GM18870 (cell line): ENCODE data around the gene ATOSA.

Source experiments
- ATAC-seq: cut with Tn5 transposase; IDR thresholded peaks from one replicate; pipeline ENCODE4 v1.9.1; 2021; ENCODE audit warnings: moderate library complexity; ENCODE audit not compliant: unreplicated experiment

The ATOSA gene, protein sequence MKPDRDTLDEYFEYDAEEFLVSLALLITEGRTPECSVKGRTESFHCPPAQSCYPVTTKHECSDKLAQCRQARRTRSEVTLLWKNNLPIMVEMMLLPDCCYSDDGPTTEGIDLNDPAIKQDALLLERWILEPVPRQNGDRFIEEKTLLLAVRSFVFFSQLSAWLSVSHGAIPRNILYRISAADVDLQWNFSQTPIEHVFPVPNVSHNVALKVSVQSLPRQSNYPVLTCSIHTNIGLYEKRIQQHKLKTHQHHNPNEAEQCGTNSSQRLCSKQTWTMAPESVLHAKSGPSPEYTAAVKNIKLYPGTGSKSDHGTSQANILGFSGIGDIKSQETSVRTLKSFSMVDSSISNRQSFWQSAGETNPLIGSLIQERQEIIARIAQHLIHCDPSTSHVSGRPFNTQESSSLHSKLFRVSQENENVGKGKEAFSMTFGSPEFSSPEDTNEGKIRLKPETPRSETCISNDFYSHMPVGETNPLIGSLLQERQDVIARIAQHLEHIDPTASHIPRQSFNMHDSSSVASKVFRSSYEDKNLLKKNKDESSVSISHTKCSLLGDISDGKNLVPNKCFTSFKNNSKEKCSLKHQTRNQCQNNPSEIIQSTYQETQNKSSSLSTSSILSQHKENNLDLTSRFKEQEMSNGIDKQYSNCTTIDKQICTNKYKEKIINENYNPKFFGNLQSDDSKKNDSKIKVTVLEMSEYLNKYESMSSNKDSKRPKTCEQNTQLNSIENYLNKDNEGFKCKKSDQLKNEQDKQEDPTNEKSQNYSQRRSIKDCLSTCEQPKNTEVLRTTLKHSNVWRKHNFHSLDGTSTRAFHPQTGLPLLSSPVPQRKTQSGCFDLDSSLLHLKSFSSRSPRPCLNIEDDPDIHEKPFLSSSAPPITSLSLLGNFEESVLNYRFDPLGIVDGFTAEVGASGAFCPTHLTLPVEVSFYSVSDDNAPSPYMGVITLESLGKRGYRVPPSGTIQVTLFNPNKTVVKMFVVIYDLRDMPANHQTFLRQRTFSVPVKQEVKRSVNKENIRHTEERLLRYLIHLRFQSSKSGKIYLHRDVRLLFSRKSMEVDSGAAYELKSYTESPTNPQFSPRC

DNA sequence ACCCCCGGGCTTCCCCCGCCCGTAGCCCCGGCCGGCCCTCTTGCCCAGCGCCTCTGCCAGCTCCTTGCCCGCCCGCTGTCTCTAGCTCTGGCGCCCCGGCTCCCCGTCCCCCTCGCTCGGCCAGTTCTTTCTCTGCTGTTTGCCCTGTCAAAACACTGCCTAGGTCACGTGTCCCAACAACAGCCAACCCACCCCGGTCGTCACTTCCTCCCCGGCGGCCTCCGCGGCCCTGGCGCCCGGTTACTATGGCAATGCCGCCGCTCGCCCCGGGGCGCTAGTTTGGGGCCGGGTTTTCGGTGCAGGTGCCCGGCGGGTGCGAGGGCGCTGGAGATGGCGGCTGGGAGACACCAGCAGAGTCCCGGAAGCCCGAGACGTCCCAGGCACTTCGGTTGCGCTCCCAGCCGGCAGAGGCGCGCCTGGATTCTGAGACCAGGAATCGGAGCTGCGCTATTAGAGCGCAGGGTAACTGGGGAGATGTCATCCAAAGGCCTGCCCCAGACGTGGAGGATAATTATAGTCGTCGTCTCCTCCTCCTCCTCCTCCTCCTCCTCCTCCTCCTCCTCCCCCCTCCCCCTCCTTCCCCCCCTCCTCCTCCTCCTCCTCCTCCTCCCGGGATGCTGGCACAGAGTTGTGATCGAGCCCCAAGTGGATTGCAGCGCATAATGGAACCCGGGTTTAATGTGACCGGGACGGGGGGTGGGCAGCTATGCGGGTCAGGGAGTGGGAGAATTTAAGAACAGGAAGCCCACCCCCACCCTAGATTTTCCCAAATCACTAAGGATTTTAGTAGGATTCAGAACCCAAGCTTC, at the start of gene ATOSA:
Gene ATOSA (minus strand): TSS at position 157 of the 809 bp plus-strand sequence. CDS start 1,367 bp downstream, outside the sequence.
- ATAC-seq, result peak; percentile 42

DNA sequence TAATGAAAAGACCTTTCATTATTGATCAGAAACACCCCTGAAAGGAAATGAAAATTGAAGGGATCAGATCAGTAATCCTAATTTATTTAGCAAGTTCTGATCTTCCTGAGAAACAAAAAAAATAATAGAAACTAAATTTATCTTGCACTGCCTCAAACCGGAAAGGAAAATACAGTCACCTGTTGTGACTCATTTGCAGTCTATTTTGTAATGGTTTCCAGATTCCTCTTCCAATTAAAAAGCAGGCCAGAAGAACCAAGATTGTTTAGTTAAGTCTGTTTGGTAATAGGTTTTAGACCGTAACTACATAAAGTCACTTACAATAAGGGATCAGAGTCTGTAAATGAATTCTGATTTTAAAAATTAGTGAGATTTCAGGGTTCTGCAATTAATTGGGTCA, 49.7 kb upstream of the ATOSA start:
- ATAC-seq, result no peak

DNA sequence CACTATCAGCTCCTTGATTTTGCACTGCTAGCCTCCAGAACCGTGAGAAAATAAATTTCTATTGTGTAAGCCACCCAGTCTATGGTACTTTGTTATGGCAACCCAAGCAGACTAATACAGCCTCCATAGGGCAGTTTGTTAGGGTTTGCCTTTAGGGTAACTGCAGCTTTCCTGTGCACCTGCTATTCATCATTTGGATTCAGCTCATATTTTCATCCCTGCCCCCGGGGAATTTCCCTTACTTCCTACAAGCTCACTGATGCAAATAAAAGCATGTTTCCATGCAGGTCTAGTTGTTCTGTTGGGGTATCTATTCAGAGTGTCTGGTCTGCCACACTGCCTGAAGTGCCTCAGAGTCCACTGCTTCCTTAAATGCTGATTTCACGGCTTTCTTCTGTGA, 48.6 kb upstream of the ATOSA start:
- no peak for ATAC-seq

DNA sequence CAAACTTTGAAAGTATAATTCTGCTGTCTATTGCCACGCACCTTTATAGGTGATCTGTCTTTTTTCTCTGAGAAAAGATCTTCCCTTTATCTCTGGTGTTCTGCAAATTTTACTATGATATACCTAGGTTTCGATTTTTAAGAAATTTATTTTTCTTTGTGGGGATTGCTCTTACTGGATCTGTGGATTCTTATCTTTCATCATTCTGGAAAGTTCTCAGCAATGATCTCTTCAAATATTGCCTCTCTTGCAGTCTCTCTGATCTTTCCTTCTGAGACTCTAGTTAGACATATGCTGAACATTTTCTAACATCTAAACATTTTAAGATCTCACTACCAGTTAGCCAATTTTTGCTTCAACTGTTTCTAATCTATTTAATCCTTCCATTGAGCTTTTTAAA, 47.0 kb upstream of the ATOSA start:
- ATAC-seq, result no peak

DNA sequence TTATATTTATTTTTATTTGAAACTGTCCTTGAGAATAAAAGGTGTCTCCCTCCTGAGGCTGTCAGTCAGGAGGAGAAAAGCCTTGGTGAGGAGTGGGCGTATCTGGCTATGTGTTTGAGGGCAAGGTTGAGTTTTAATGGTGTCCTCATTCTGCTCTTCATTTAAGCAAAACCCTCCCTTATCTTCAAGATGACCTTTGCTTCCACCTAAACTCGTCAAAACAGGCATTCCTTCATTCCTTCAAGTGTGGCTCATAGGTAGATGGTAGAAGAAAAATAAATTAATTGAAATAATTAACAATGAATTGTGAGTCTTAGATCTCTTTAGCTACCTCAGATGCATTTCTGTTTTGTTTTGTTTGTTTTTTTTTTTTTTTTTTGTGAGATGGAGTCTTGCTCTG, 39.4 kb upstream of the ATOSA start:
- no peak for ATAC-seq

DNA sequence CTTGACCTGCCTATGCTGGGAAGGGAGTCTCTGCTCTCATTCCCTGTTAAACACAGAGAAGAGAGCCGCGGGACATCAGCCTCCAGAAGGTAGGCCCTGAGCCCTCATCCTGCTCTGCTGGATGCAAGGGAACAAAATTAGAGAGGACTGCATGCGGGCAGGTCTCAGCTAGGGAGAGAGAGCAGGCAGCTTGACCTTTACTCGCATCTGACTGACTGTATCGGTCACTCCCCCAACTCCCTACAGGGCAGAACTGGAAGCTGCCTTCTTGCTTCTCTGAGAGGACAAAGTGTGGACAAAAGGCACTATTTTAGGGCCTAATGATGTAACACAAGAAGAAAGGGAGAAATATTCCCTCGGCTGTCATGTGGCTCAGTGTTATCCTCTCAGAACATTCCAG, 38.7 kb upstream of the ATOSA start:
- no peak for ATAC-seq

DNA sequence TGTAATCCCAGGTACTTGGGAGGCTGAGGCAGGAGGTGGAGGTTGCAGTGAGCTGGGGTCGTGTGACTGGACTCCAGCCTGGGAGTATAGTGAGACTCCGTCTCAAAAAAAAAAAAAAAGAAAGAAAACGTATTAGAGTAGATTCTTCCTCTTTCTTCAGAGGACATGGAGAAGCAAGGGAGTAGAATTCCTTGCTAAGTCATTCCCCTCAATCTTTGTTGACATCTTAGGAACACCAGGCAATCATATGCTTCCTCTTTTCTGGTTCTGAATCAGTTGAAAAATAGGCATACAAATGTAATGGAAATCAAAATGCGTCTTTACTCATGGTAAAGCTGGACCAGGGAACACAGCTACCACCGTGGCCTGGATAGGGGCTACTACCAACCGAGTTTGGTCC, 38.3 kb upstream of the ATOSA start:
- ATAC-seq, result no peak

DNA sequence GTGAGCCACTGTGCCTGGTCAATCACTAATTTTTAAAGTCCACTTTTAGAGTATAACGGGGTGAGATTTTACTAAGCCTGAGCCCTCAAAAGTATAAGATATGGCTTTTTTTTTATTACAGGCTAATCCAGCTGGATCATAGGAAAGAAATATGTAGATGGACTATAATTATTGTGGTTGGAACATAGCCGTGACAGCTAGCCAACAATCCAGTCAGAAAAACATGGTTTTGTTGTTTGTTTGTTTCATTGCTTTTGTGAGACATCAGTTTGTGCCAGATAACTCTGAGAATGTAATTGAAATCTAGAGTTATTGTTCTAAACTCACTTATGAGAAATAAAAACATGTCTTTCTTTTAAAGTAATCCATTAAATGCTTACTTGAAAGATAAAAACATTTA, 37.3 kb upstream of the ATOSA start:
- no peak for ATAC-seq

DNA sequence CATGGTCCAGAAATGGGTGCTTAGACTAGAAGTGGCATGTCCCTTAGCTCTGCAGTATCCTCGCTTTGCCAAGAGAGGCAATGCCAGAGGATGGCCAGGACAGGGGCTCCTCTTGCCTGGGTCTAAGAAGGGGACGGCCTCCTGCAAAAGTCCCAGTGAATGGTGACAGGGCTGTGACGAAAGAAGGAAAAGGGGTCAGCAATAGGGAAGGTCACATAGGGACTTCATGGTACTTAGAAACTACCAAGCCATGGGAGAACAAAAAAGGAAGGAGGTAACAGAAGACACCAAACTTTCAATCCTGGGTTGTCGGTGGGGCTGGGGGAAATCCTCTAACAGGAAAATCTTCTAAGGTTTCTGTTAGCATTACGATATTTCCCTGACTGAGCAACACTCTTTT, 36.2 kb upstream of the ATOSA start:
- no peak for ATAC-seq

DNA sequence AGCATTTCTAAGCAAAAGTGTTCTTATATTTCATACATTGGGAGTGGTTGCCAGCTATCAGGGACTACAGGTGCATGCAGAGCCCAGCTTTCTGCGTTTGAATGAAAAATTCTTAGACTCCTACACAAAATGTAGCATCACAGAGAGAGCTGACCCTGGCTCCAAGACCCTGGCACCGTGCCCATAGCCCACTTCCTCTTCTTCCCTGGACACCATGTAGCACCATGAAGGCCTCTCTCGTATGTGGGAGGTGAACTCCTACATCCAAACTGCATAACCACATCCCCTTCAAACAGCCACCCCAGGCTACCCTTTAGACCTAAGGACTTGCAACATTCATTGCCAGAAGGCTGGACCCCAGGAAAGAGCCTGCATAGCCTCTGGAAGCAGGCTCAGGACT, 35.8 kb upstream of the ATOSA start:
- no peak for ATAC-seq

DNA sequence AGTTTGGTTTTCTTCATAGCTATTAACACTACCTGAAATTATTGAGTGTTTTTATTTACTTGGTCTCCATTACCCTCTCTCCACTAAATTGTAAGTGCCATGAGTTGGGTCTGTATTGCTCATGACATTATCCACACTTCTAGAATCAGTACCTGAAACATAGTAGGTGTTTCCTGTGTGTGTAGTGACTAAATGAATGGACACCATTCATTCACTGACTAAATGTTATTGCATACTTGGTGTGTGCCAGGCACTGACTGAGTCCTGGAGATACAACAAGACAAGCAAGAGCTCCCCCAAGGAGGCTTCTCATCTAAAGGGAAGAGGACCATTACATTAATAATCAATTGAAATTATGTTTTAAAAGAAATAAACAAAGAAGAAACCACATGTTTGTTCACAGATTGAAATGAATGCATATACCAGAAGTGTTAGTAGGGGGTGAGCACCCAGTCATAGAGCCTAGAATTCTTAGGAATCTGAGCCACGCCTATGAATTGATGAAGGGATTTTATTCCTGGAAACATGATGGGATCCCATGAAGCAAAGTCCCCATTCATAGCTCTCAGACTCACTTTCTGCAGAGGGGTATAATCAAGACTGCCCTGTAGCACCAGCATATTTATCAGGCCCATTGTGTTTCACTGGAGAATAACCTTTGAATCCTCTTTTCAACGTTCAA, 31.7 kb upstream of the ATOSA start:
- ATAC-seq, result no peak

DNA sequence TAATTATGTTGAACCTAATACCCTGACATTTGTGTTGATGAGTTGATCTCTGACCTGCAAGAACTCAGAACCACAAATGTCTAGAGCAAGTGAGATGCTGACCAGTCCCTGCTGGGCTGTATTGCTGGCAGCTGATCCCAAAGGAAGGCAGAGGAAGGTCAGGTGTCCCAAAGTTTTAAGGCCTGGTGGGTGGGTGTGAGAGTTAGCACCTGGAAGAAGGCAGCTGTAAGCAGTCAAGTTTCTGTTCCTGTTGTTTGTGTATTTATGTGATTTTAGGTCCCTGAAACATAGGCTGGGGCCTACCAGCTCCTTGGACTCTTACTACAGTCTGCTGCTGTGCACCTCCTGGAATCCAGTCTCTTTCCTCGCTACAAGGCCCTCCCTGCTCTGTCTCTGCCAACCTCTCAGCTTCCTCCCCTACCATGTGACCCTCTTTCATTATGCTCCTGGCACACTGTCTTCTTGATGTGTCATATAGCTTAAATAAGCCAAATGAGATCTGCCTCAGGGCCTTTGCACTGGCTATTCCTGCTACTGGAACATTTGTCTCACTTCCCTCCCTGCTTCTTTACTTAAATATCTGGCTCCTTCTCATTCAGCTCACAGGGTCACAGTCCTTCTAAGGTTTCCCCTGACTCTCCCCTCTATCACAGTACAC, 31.0 kb upstream of the ATOSA start:
- ATAC-seq, result peak; percentile 19

DNA sequence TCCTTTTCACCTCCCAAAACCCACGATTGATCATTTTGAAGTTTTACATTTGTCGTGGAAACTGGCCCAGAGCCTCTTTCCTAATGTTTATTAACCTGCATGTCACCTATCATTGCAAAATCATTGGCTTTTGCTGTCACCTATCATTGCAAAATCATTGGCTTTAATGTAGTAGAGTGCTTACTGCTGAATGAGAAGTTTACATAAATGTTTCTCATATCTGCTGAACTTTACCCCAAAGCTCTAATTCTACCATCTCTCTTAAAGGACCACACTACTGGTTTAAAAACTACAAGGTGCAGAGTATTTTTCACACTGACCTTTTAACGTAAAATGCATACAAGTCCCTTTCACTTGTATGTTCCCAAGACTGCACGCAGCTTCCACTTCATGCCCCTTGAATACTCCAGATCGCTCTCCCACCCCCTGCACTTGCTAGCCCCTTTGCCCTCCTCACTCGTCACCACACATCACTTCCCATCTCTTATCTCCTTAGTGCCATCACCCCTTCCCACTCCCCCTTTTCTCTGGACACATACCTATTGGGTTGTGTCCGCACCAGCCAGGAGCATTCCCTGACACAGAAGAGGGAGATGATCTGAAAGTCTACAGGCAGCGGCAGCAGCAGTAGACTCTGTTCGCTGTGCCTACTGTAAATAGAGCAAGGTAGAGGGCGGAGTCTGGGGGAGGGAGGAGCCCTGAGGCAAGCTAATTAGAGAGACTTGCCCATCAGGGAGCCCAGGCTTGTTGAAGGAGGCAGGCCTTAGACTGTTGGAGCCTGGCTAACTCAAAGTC, 30.2 kb upstream of the ATOSA start:
- peak; percentile 86 for ATAC-seq

DNA sequence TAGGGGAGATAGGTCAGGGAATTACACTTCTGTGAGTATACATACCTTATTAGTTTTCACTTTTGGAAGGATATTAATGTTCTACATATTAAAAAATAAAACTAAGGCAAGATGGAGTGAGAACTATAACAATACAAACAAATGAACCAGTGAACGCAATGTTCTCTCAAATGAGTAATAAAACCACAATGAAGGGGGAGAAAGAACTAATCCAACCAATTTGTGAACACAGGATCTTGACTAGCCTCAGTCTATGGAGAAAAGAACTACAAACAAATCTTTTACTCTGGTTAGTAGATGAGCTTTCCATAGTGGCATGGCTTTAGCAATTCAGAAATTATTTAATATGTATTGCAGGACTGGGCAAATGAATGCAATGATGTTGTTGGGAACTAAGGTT, 26.9 kb upstream of the ATOSA start:
- no peak for ATAC-seq

DNA sequence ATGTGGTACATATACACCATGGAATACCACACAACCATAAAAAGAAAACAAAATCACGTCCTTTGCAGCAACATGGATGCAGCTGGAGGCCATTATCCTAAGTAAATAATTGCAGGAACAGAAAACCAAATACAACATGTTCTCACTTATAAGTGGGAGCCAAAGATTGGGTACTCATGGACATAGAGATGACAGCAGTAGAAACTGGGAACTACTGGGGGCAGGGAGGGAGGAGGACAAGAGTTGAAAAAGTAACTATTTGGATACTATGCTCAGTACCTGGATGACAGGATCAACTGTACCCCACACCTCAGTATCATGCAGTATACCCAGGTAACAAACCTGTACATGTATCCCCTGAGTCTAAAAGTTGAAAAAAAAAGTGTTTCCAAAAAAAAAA, 23.2 kb upstream of the ATOSA start:
- no peak for ATAC-seq

DNA sequence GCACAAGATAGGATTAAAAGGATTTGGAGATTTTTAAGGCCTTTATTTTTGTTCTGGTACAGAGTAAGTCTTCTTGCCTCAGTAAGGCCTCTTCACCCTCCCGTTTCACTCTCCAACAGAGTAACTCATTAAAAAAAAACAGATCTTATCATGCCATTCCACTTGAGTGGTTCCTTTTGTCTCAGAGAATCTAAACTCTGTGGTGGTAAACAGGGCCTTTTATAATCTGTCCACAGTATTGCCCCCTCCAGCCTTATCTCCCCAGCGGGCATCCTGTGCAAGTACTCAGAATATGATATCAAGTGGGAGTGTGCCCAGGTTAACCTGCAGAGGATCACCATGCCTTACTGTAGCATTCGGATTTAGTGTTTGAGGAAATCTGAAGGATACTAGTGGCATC, 20.3 kb upstream of the ATOSA start:
- no peak for ATAC-seq

DNA sequence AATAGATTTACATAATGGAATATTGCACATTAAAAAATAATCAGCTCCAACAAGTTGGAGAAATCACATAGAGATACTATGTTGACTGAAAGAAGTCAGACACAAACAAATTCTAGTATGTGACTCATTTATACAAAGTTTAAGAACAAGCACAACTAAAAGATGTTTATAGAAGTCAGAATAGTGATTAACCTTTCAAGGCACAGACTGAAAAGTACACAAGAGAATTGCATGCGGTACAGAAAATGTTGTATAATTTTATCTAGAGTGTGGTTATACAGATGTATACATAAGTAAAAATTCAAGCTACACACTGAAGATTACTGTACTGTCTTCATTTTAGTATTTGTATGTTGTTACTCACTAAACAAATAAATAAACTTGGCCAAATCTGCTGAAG, 19.3 kb upstream of the ATOSA start:
- ATAC-seq, result no peak

DNA sequence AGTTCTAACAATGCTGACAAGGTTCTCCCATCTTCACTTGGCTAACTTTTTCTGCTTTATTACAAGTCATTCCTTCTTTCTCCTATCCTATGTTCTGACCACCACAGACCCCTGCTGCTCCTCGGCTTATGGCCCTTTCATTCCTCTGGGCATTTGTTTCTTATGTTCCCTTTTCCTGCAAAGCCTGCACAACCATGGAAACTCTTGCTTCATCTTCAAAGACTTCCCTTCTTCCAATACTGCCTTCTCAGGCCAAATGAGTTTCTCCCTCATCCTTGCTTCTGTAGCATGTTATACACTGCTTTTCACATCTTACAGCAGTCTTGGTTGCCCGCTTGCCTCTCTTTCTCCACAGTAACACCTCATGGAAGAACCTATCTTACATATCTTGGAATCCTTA, 17.9 kb upstream of the ATOSA start:
- ATAC-seq, result no peak

DNA sequence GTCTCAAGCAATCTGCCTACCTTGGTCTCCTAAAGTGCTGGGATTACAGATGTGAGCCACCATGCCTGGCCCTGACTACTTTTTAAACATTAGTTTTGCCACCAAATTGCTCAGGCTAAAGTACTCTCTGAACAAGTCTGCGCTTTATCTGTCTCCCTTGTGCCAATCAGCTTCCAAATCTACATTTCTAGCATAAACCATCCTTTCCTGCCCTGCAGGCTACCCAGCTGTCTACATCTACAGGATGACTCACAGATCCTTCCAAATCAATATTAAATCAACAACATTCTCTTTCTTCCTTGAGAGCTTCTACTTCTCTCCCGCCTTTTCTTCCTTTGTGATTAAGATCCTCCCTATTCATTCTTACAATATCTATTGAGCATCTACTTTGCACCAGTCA, 16.0 kb upstream of the ATOSA start:
- no peak for ATAC-seq
